GM12878 (cell line): ENCODE measurements around the gene MRPL18. TPM values are rescaled to one million over a fixed set of nuclear protein-coding genes. Genes with fewer than 3 reads are reported as not detected.

Experiments used
- ATF7 ChIP-seq: fragments of 450-650 bp; IDR thresholded peaks from 2 replicates; pipeline ENCODE4 v1.6.1; 2016; ENCODE audit warnings: low read depth, mild to moderate bottlenecking
- BCL11A ChIP-seq: IDR thresholded peaks from 2 replicates; pipeline ENCODE4 v1.6.1; 2011; ENCODE audit warnings: low read depth, low read length
- BCL3 ChIP-seq: IDR thresholded peaks from 2 replicates; pipeline ENCODE4 v1.6.1; 2011; ENCODE audit warnings: borderline replicate concordance, low read depth, mild to moderate bottlenecking, moderate library complexity, low read length; ENCODE audit not compliant: insufficient read depth, poor library complexity, severe bottlenecking
- ETV6 ChIP-seq, 2 experiments: fragments of 450-650 bp in 1 of 2; IDR thresholded peaks in 1 of 2; conservative IDR thresholded peaks in 1 of 2; 2 replicates each; pipeline ENCODE4 v1.6.1; 2014; ENCODE audit warnings: antibody characterized with exemption in 1 of 2, borderline replicate concordance in 1 of 2, low read depth in 1 of 2, mild to moderate bottlenecking in 1 of 2, moderate library complexity in 1 of 2
- EZH2 ChIP-seq: IDR thresholded peaks from 2 replicates; pipeline ENCODE4 v1.6.1; 2012; ENCODE audit warnings: low read depth, mild to moderate bottlenecking, control low read depth, inconsistent platforms, low read length, borderline replicate concordance; ENCODE audit not compliant: control insufficient read depth
- FOXK2 ChIP-seq: fragments of 450-650 bp; IDR thresholded peaks from 2 replicates; pipeline ENCODE4 v1.6.1; 2017; ENCODE audit warnings: mild to moderate bottlenecking, moderate library complexity
- IKZF2 ChIP-seq, 2 experiments: fragments of 450-650 bp; IDR thresholded peaks; 2 replicates each; pipeline ENCODE4 v1.6.1; 2017; ENCODE audit warnings: mild to moderate bottlenecking in 2 of 2, moderate library complexity in 2 of 2
- MLLT1 ChIP-seq: fragments of 450-650 bp; IDR thresholded peaks from 2 replicates; pipeline ENCODE4 v1.6.1; 2016; ENCODE audit warnings: mild to moderate bottlenecking
- NFXL1 ChIP-seq: fragments of 450-650 bp; IDR thresholded peaks from 2 replicates; pipeline ENCODE4 v1.6.1; 2017; ENCODE audit warnings: antibody characterized with exemption, mild to moderate bottlenecking, borderline replicate concordance
- PAX5 ChIP-seq: IDR thresholded peaks from 2 replicates; pipeline ENCODE4 v1.6.1; 2011; ENCODE audit warnings: low read depth, low read length, borderline replicate concordance
- RCOR1 ChIP-seq: conservative IDR thresholded peaks from 2 replicates; pipeline ENCODE4 v1.6.1; 2012; ENCODE audit warnings: low read depth, low read length, improper control_type of control experiment
- RUNX3 ChIP-seq: IDR thresholded peaks from 2 replicates; pipeline ENCODE4 v1.6.1; 2012; ENCODE audit warnings: low read length, inconsistent platforms
- SMAD5 ChIP-seq: IDR thresholded peaks from 2 replicates; pipeline ENCODE4 v1.6.1; 2016; ENCODE audit warnings: antibody characterized with exemption, low read depth
- SP1 ChIP-seq: IDR thresholded peaks from one replicate; pipeline ENCODE4 v1.6.1; 2011; ENCODE audit warnings: low read depth, low read length
- SRF ChIP-seq, 2 experiments: IDR thresholded peaks; 2 replicates each; pipeline ENCODE4 v1.6.1; 2011; ENCODE audit warnings: low read depth in 2 of 2, low read length in 2 of 2, mild to moderate bottlenecking in 1 of 2, moderate library complexity in 1 of 2
- WRNIP1 ChIP-seq: IDR thresholded peaks from 2 replicates; pipeline ENCODE4 v1.6.1; 2011; ENCODE audit warnings: low read depth, low read length, improper control_type of control experiment, borderline replicate concordance
- ZNF687 ChIP-seq: fragments of 450-650 bp; IDR thresholded peaks from 2 replicates; pipeline ENCODE4 v1.6.1; 2017; ENCODE audit warnings: mild to moderate bottlenecking, moderate library complexity
- polyA plus RNA-seq, 11 experiments: library from polyadenylated mRNA; depleted of rRNA in 4 of 11; unstranded in 6 of 11; stranded (reverse) in 5 of 11; fragments of >200 nt; fragmentation: Nextera tagmentation in 4 of 11; fragmentation: Illumina TruSeq in 1 of 11; extraction: Ambion mirVana in 4 of 11; extraction: Trizol in 1 of 11; gene quantifications; 1 replicate in 1 of 11; 2 replicates in 10 of 11; pipeline versions ENCODE4 v1.2.1 to v1.2.3, GENCODE V29; 2011 to 2016; ENCODE audit warnings: inconsistent platforms in 2 of 11, missing spikeins in 2 of 11, low read depth in 1 of 11
- total RNA-seq, 4 experiments: library from RNA; depleted of rRNA in 3 of 4; stranded (reverse); fragments of >200 nt in 3 of 4; fragmentation: Illumina TruSeq in 1 of 4; extraction: Trizol in 1 of 4; gene quantifications; 2 replicates each; pipeline versions ENCODE4 v1.2.1 to v1.2.3, GENCODE V29; 2013 to 2021
- TF ChIP-seq, protein P1 (sequence below): IDR thresholded peaks from 2 replicates; pipeline ENCODE4 v1.6.1; 2012; ENCODE audit warnings: low read depth, low read length, improper control_type of control experiment
- TF ChIP-seq, protein P2 (sequence below): fragments of 450-650 bp; IDR thresholded peaks from 2 replicates; pipeline ENCODE4 v1.6.1; 2017; ENCODE audit warnings: mild to moderate bottlenecking, low read depth, inconsistent platforms; ENCODE audit not compliant: poor library complexity, severe bottlenecking

Gene MRPL18
- total and polyA plus RNA-seq, 10 of the 15 experiments (the other 5 are each of a cell fraction or from before 2014, with no cell fraction given) = 68.5 to 203 (median 116) TPM

GRCh38 chr6:159790149-159790955, at the start of gene MRPL18 (continued):
- TF ChIP-seq MLLT1 = no peak
- TF ChIP-seq ETV6 (conservative IDR thresholded peaks at IDR 0.05 in 1 of 2, IDR thresholded peaks at IDR 0.05 in 1 of 2; ENCODE audit: borderline replicate concordance in 1 of 2, low read depth in 1 of 2) = no peak
- TF ChIP-seq FOXK2 = peak; percentile 73
- TF ChIP-seq WRNIP1 = 0 out of 2 replicates have a peak, but pooled peaks have one; percentile 20
- no peak for TF ChIP-seq RCOR1
- peak; percentile 97 for TF ChIP-seq SP1
- no peak for TF ChIP-seq NFXL1
- TF ChIP-seq ATF7 = no peak
- no peak for TF ChIP-seq PAX5
- peak; percentile 46 for TF ChIP-seq RUNX3
- TF ChIP-seq, protein P1, sequence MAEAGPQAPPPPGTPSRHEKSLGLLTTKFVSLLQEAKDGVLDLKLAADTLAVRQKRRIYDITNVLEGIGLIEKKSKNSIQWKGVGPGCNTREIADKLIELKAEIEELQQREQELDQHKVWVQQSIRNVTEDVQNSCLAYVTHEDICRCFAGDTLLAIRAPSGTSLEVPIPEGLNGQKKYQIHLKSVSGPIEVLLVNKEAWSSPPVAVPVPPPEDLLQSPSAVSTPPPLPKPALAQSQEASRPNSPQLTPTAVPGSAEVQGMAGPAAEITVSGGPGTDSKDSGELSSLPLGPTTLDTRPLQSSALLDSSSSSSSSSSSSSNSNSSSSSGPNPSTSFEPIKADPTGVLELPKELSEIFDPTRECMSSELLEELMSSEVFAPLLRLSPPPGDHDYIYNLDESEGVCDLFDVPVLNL = no peak
- TF ChIP-seq BCL3 = no peak
- TF ChIP-seq ZNF687 = peak; percentile 62; the same call in 1 of the 2 replicates
- TF ChIP-seq EZH2 = no peak
- TF ChIP-seq SRF (IDR thresholded peaks at IDR 0.05; ENCODE audit: low read depth in 2 of 2, low read length in 2 of 2) = peak in 1 of 2 experiments; percentile 29; a peak in 1 of 4 replicates
- TF ChIP-seq IKZF2 (IDR thresholded peaks at IDR 0.05) = peak in 1 of 2 experiments; percentile 21; a peak in 1 of 4 replicates
- no peak for TF ChIP-seq BCL11A
- TF ChIP-seq SMAD5 = peak; percentile 69
- TF ChIP-seq, protein P2, sequence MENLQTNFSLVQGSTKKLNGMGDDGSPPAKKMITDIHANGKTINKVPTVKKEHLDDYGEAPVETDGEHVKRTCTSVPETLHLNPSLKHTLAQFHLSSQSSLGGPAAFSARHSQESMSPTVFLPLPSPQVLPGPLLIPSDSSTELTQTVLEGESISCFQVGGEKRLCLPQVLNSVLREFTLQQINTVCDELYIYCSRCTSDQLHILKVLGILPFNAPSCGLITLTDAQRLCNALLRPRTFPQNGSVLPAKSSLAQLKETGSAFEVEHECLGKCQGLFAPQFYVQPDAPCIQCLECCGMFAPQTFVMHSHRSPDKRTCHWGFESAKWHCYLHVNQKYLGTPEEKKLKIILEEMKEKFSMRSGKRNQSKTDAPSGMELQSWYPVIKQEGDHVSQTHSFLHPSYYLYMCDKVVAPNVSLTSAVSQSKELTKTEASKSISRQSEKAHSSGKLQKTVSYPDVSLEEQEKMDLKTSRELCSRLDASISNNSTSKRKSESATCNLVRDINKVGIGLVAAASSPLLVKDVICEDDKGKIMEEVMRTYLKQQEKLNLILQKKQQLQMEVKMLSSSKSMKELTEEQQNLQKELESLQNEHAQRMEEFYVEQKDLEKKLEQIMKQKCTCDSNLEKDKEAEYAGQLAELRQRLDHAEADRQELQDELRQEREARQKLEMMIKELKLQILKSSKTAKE = no peak
